ENCODE measurements around the gene SRP14. TPM values are rescaled to one million over a fixed set of nuclear protein-coding genes. Genes with fewer than 3 reads are reported as not detected.
"Not testable (repeated sequence)": the region's sequence is repeated elsewhere in the genome, so short reads cannot be mapped to it uniquely, and the experiment has no call there.

Gene SRP14
- total RNA-seq, 1 experiment from 2014 or later, result 421 TPM

GRCh38 chr15:40029979-40030893 lies 8.7 kb downstream of the SRP14 start:
- no peak for DNase-seq (ENCODE audit: low spot score)

DNA sequence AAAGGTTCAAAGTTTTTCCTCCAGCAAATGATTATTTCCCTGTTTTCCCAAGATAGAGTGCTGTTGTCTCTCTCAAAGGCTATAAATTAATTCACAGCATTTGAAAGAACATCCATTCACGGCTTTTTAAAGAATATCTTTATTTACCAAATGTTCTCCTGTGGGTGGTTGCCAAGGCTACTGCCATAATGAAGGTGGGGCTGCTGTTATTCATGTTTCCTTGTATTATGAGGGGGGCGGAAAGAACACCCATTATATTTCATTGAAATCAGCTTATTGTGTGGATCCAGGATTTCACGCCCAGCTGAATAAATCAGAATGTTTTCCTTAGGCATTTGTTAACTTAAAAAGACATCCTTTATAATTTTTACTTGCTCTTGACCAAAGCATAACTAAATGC lies 10.1 kb downstream of the SRP14 start:
- no peak for DNase-seq (ENCODE audit: low spot score)

- DNase-seq (ENCODE audit: low spot score), result no peak
These were observed 10.8 kb downstream of the SRP14 start for GRCh38 chr15:40028193-40028592.

GRCh38 chr15:40016224-40016865 lies 22.6 kb downstream of the SRP14 start:
- DNase-seq (ENCODE audit: low spot score), result no peak

DNA sequence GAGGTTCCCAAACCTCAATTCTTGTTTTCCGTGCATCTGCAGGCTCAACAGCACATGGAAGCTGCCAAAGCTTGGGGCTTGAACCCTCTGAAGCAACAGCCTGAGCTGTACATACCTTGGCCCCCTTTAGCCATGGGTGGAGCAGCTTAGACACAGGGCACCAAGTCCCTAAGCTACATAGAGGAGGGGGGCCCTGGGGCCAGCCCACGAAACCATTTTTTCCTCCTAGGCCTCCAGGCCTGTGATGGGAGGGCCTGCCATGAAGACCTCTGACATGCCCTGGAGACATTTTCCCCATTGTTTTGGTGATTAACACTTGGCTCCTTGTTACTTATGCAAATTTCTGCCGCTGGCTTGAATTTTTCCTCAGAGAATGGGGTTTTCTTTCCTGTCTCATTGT lies 24.6 kb downstream of the SRP14 start:
- DNase-seq (ENCODE audit: low spot score), result no peak

- DNase-seq (ENCODE audit: low spot score), result not testable (repeated sequence)
These were observed 25.6 kb downstream of the SRP14 start for GRCh38 chr15:40013372-40013771.

DNA sequence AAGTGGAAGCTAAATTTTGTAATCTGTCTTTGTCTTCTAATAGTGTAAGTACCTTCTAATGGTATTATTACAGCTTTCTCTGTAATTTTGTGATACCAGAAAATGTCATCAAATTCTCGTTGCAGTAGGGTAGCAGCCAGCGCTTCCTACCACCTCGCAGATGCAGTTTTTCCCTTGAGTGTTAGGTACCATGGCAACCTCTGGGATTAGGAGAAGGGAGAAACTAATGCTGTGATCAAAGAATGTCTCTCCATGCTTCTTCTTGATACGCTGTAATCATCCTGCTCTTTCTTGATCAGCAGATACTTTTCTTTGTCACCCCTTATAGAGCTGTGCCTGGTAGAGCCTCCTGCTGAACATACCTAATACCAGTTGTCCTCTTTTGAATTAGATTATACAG lies 27.7 kb downstream of the SRP14 start:
- DNase-seq (ENCODE audit: low spot score), result no peak

GRCh38 chr15:40010686-40011085 lies 28.3 kb downstream of the SRP14 start:
- no peak for DNase-seq (ENCODE audit: low spot score)

DNA sequence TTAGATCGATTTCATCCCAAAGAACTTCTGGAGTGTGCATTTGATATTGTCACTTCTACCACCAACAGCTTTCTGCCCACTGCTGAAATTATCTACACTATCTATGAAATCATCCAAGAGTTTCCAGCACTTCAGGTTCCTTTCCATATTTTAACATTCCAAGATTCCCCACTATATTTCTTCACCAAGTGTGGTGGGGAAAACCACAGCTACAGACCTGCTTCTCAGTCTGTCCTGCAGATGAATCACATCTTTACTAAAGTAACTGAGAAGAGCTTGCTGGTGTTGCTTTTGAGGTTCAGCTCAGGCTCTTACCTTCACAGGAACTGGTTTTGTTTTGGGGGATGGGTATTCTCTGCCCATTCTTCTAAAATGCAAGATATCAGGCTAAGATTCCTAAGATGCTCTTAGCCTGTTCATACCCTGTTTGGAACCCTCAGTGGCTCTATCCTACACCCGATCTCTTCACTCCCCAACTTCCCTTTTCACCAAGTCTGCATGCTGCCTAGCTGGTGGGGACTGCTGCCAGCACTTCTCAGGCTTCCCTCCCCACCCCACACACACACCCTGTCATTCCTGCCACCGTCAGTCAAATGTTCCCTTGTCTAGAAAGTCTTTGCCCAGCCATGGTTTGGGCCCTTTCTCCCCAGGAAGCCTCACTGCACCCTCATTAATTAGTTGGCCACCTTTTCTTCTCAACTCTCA lies 30.8 kb downstream of the SRP14 start:
- DNase-seq (ENCODE audit: low spot score), result no peak

DNA sequence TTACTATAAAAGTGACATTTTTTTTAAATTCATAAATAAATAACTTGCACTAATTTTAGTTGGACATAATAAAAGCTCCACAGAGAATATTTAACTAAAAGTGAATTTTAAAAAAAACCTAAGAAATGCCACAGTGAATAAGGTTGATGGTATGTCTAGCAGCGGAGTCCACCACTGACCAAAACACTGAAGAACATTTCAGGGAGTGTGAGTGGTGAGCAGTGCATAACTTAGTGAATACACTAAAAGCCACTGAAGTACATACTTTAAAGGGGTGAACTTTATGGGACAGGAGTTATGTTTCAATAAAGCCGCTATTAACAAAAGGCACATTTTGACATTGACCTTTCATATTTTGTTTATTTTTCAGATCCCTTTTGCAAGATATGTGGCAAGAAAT lies 32.3 kb downstream of the SRP14 start:
- DNase-seq (ENCODE audit: low spot score), result no peak

DNA sequence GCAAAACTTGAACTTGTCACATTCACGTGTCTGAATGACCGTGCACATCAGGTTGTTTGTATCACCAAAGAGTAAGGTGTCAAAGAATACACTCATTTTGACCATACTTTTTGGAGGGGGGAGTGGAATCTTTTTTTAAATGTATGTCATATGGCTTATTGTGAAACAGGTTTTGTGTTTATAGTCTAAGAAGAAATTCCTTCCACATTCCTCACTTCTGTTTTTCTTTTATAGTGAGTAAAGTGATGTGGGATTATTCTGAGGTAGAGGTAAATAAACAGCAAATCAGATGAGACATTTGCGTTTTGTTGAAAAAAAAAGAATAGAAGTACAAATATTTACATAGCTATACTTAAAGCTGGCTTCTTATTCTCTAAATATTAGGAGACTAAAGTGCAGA lies 33.0 kb downstream of the SRP14 start:
- no peak for DNase-seq (ENCODE audit: low spot score)

GRCh38 chr15:40003116-40003916 lies 35.7 kb downstream of the SRP14 start:
- no peak for DNase-seq (ENCODE audit: low spot score)

DNA sequence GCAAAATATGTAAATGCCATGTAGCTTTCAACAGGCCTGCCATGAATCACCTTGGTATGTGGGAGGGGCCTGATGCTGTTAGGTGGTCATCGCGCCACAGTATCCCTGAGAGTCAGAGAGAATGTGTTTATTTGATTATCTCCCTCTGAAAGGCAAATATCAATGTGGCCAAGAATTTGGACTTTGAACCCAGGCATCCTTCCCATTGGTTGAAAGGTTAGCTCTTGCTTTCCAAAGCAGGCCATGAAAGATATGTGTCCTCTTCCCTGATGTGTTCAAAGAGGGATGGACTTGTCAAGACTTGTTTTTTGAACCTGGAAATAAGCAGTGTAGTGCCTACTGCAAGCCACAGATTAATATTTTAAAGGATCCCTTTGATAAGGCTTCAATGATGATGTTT lies 36.7 kb downstream of the SRP14 start:
- DNase-seq (ENCODE audit: low spot score), result no peak

- DNase-seq (ENCODE audit: low spot score), result no peak
These were observed 39.3 kb downstream of the SRP14 start for GRCh38 chr15:39999538-40000200.

GRCh38 chr15:39998511-39999077 lies 40.4 kb downstream of the SRP14 start:
- no peak for DNase-seq (ENCODE audit: low spot score)

- DNase-seq (ENCODE audit: low spot score), result no peak
These were observed 41.3 kb downstream of the SRP14 start for GRCh38 chr15:39997639-39998038.

DNA sequence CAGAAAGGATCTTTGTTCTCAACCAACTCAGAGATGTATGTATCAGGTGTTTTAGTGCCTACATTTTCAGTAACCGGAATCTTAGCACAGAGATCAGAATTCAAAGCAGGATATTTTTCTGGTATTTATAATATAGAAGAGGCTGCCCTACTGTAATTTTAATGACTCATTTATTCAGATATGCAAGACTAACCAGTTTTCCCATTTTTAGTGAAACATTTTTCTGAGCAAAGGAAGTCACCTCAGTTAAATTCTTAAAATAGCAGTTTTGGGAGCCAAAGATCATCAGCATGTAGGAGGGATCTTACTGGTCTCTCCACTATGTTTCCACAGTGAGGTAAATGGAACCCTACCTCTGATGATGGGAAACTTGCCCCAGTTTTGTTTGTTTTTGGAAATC lies 42.0 kb downstream of the SRP14 start:
- no peak for DNase-seq (ENCODE audit: low spot score)

- not testable (repeated sequence) for DNase-seq (ENCODE audit: low spot score)
These were observed 42.8 kb downstream of the SRP14 start for GRCh38 chr15:39996228-39996627.

GRCh38 chr15:39992953-39993352 lies 46.0 kb downstream of the SRP14 start:
- DNase-seq (ENCODE audit: low spot score), result not testable (repeated sequence)

DNA sequence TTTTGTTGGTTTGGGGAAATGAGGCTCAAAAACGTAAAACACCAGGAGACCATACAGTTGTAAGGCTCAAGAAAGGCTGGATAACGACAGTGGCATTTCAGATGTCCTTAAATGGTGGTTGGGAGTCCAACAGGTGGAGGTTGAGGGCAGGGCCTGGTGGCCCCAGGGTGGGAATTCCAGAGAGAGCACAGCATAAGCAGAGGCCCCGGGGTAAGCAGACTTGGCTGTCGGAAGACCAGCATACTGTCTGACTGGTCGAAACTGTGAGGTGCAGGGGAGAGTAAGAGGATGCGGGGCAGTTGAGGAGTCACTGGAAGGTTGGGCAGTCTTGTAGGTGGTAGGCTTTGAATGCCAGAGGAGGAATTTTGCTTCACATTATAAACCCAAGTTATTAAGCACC lies 48.3 kb downstream of the SRP14 start:
- DNase-seq (ENCODE audit: low spot score), result no peak

DNA sequence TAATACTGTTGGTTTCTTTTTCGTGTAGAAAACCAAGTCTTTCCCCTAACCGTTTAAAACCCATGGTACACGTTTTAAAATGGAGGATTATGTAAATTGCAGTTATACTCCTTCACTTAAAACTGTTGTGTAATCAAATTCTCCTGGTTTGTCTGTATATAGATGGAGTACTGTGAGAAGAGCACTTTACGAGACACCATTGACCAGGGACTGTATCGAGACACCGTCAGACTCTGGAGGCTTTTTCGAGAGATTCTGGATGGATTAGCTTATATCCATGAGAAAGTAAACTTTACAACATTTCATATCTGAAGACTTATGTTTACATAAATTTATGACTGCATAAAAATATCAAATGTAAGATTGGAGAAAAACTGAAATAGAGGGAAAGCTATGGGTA lies 51.2 kb downstream of the SRP14 start:
- no peak for DNase-seq (ENCODE audit: low spot score)
